Uterus (tissue), 2 donors: ENCODE measurements around the gene KCNJ15.

Experiments used
- POLR2A ChIP-seq, 2 donors: fragments of 450-650 bp; IDR thresholded peaks; one replicate each; pipeline ENCODE4 v1.6.1; 2016; ENCODE audit warnings: antibody characterized with exemption in 2 of 2, mild to moderate bottlenecking in 1 of 2, moderate library complexity in 1 of 2
- TF ChIP-seq, protein P1 (sequence below), 4 experiments: fragments of 200-600 bp in 2 of 4; fragments of 450-650 bp in 2 of 4; sonication (generic) in 2 of 4; IDR thresholded peaks; one replicate each; pipeline ENCODE4 v1.5.1; 2016 to 2019; ENCODE audit warnings: antibody characterized with exemption in 4 of 4, mild to moderate bottlenecking in 2 of 4, moderate library complexity in 1 of 4

DNA sequence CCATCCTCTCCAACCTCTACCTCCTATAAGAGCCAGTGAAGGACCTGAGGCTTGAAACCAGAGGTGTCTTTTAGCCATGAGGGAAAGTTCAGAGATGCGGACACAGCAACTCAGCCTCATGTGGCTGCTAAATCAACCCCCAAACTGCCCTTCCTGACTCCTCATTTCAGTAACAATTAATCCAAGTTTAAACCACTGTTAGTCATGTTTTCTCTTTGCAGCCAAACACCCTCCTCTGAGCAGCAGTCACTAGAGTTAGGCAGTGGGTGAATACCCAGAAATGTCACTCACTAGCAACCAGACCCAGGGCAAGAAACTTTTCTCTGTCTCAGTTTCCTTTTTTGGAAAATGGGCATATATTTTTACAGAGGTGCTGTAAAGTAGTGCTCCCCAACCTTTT is 71.2 kb downstream of the KCNJ15 start:
- TF ChIP-seq, protein P1, sequence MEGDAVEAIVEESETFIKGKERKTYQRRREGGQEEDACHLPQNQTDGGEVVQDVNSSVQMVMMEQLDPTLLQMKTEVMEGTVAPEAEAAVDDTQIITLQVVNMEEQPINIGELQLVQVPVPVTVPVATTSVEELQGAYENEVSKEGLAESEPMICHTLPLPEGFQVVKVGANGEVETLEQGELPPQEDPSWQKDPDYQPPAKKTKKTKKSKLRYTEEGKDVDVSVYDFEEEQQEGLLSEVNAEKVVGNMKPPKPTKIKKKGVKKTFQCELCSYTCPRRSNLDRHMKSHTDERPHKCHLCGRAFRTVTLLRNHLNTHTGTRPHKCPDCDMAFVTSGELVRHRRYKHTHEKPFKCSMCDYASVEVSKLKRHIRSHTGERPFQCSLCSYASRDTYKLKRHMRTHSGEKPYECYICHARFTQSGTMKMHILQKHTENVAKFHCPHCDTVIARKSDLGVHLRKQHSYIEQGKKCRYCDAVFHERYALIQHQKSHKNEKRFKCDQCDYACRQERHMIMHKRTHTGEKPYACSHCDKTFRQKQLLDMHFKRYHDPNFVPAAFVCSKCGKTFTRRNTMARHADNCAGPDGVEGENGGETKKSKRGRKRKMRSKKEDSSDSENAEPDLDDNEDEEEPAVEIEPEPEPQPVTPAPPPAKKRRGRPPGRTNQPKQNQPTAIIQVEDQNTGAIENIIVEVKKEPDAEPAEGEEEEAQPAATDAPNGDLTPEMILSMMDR (IDR thresholded peaks at IDR 0.05): no peak
- TF ChIP-seq POLR2A (IDR thresholded peaks at IDR 0.05): no peak
